Posterior cingulate gyrus (tissue), 11 donors: ENCODE data around the gene PRCD.
A peak's percentile ranks its signal among the peaks of the same experiment; 100 is the strongest.

Source experiments
- DNase-seq, 10 donors: peaks; one replicate each; pipeline versions ENCODE4 v3.0.0 to v3.0.0-alpha.2; 2020 to 2021; ENCODE audit warnings: mixed read lengths in 3 of 10
- intact Hi-C: fragments of 100-400 bp; cut with DNase I; formaldehyde crosslinking; loops from one replicate; pipeline ENCODE4 v1.15.1; 2023

Gene PRCD

GRCh38 chr17:76585033-76585648 lies 45.3 kb downstream of the PRCD start:
- DNase-seq, result peak in 1 of 10 donors; percentile 83
- intact Hi-C loops, result no loop called here

- intact Hi-C loops, result no loop called here
- DNase-seq, result peak in 3 of 10 donors; percentile 54 to 88 (median 75)
Measured at GRCh38 chr17:76585649-76586593, 46.1 kb downstream of the PRCD start, which contains the start of gene ST6GALNAC2. Gene ST6GALNAC2 (minus strand): TSS chr17:76585860. CDS start chr17:76585808, 52 bp downstream.

GRCh38 chr17:76586741-76587487 lies 47.1 kb downstream of the PRCD start:
- DNase-seq, result peak in 2 of 10 donors; percentile 54 to 57
- intact Hi-C loops, result no loop called here

GRCh38 chr17:76588182-76588581 lies 48.3 kb downstream of the PRCD start:
- intact Hi-C loops, result no loop called here
- peak in 1 of 10 donors; percentile 9 for DNase-seq

- DNase-seq, result peak in 1 of 10 donors; percentile 38
- intact Hi-C loops, result no loop called here
Measured at GRCh38 chr17:76593384-76593826, 53.6 kb downstream of the PRCD start.

GRCh38 chr17:76593959-76594358 lies 54.1 kb downstream of the PRCD start:
- intact Hi-C loops, result no loop called here
- peak in 1 of 10 donors; percentile 32 for DNase-seq

- intact Hi-C loops, result no loop called here
Measured at GRCh38 chr17:76594690-76595089, 54.8 kb downstream of the PRCD start.

More at GRCh38 chr17:76594690-76595089, 54.8 kb downstream of the PRCD start:
- no peak for DNase-seq
